RWPE2 (cell line): ENCODE measurements around the gene NFKBIB.

ENCODE experiments used
- ATAC-seq: fragments of 200-7000 bp; cut with Tn5 transposase; 3 replicates; pipeline ENCODE4 v1.9.1; 2021; ENCODE audit warnings: low read depth
- DNase-seq: peaks from one replicate; pipeline ENCODE4 v3.0.0-alpha.2; 2020; ENCODE audit warnings: low spot score
- H3K27ac ChIP-seq: fragments of 450-650 bp; 2 replicates; pipeline ENCODE4 v1.5.1; 2017; ENCODE audit warnings: mild to moderate bottlenecking; ENCODE audit not compliant: poor library complexity, severe bottlenecking
- H3K27me3 ChIP-seq: fragments of 250-450 bp; sonication (Bioruptor Pico); 2 replicates; pipeline ENCODE4 v1.5.1; 2021; ENCODE audit warnings: mild to moderate bottlenecking, moderate library complexity; ENCODE audit not compliant: insufficient read depth, poor library complexity, severe bottlenecking
- H3K36me3 ChIP-seq: fragments of 250-450 bp; sonication (Bioruptor Pico); 2 replicates; pipeline ENCODE4 v1.5.1; 2020; ENCODE audit warnings: low read depth, mild to moderate bottlenecking, moderate library complexity
- H3K4me1 ChIP-seq: fragments of 250-450 bp; sonication (Bioruptor Pico); 2 replicates; pipeline ENCODE4 v1.5.1; 2021; ENCODE audit warnings: mild to moderate bottlenecking, moderate library complexity; ENCODE audit not compliant: insufficient read depth, poor library complexity, severe bottlenecking
- H3K4me3 ChIP-seq: fragments of 250-450 bp; sonication (Bioruptor Pico); 2 replicates; pipeline ENCODE4 v1.5.1; 2021; ENCODE audit warnings: mild to moderate bottlenecking, moderate library complexity; ENCODE audit not compliant: severe bottlenecking
- H3K9me3 ChIP-seq: fragments of 250-450 bp; sonication (Bioruptor Pico); 2 replicates; pipeline ENCODE4 v1.5.1; 2021; ENCODE audit warnings: mild to moderate bottlenecking, moderate library complexity; ENCODE audit not compliant: severe bottlenecking
- CTCF ChIP-seq: fragments of 450-650 bp; IDR thresholded peaks from one replicate; pipeline ENCODE4 v1.5.1; 2017; ENCODE audit warnings: mild to moderate bottlenecking, moderate library complexity; ENCODE audit not compliant: poor library complexity, severe bottlenecking

NFKBIB gene

GRCh38 chr19:38890686-38891085 lies 9.1 kb upstream of the NFKBIB start:
- TF ChIP-seq CTCF, result no peak
- Histone ChIP-seq H3K36me3 (no peaks in the 10 kb centered on the region), H3K27ac (no peak overlapping the region), H3K9me3 (no peaks in the 10 kb centered on the region), H3K4me1 (no peaks in the 10 kb centered on the region), H3K27me3 (no peaks in the 10 kb centered on the region), H3K4me3 (no peak overlapping the region)
- DNase-seq (no peak), ATAC-seq (no peak)

GRCh38 chr19:38891771-38892170 lies 8.0 kb upstream of the NFKBIB start:
- DNase-seq, result no peak

GRCh38 chr19:38892841-38893240 lies 6.9 kb upstream of the NFKBIB start:
- DNase-seq (no peak), ATAC-seq (no peak)
- H3K4me1 ChIP-seq, result no peaks in the 10 kb centered on the region

More at GRCh38 chr19:38891771-38892170, 8.0 kb upstream of the NFKBIB start:
- H3K27me3 ChIP-seq, result no peaks in the 10 kb centered on the region
- no peaks in the 10 kb centered on the region for H3K4me1 ChIP-seq
- H3K36me3 ChIP-seq, result no peaks in the 10 kb centered on the region
- H3K9me3 ChIP-seq, result no peaks in the 10 kb centered on the region
- TF ChIP-seq CTCF, result no peak
- no peak overlapping the region for H3K27ac ChIP-seq
- no peak overlapping the region for H3K4me3 ChIP-seq
- ATAC-seq, result no peak

GRCh38 chr19:38893341-38893771 lies 6.4 kb upstream of the NFKBIB start:
- no peak for TF ChIP-seq CTCF
- no peaks in the 10 kb centered on the region for H3K9me3 ChIP-seq
- DNase-seq (no peak), ATAC-seq (no peak)
- no peak overlapping the region for H3K4me3 ChIP-seq
- no peaks in the 10 kb centered on the region for H3K27me3 ChIP-seq
- H3K36me3 ChIP-seq, result no peaks in the 10 kb centered on the region
- no peak overlapping the region for H3K27ac ChIP-seq
- no peaks in the 10 kb centered on the region for H3K4me1 ChIP-seq

More at GRCh38 chr19:38892841-38893240, 6.9 kb upstream of the NFKBIB start:
- no peak overlapping the region for H3K4me3 ChIP-seq
- H3K36me3 ChIP-seq, result no peaks in the 10 kb centered on the region
- no peaks in the 10 kb centered on the region for H3K9me3 ChIP-seq
- no peaks in the 10 kb centered on the region for H3K27me3 ChIP-seq
- no peak for TF ChIP-seq CTCF
- H3K27ac ChIP-seq, result no peak overlapping the region

- TF ChIP-seq CTCF, result no peak
- ATAC-seq, result no peak
Measured at GRCh38 chr19:38894968-38895367, 4.8 kb upstream of the NFKBIB start.

More at GRCh38 chr19:38894968-38895367, 4.8 kb upstream of the NFKBIB start:
- Histone ChIP-seq H3K4me1 (no peaks in the 10 kb centered on the region), H3K27me3 (no peaks in the 10 kb centered on the region), H3K4me3 (no peak overlapping the region), H3K36me3 (no peaks in the 10 kb centered on the region), H3K27ac (no peak overlapping the region), H3K9me3 (no peaks in the 10 kb centered on the region)
- DNase-seq, result no peak
